CD4-positive, alpha-beta T cell (primary cell): ENCODE results near the gene HNRNPA1L2. TPM values are rescaled to one million over a fixed set of nuclear protein-coding genes. Genes with fewer than 3 reads are reported as not detected.

Experiments used
- ATAC-seq: fragments of 200-7000 bp; cut with Tn5 transposase; one replicate; pipeline ENCODE4 v1.10.0; 2022; ENCODE audit warnings: mild to moderate bottlenecking; ENCODE audit not compliant: poor library complexity
- CTCF ChIA-PET: fragments of 350-600 bp; sonication (Branson Sonifier 250); formaldehyde crosslinking; loops from one replicate; lab custom pipeline; 2021; ENCODE audit warnings: antibody characterized with exemption, inconsistent platforms; lab: Charles Lee
- POLR2A ChIA-PET: fragments of 350-600 bp; sonication (Branson Sonifier 250); formaldehyde crosslinking; loops from one replicate; lab custom pipeline; 2021; ENCODE audit warnings: antibody characterized with exemption, inconsistent platforms; lab: Charles Lee
- DNase-seq, 14 experiments: peaks; one replicate each; pipeline ENCODE4 v3.0.0-alpha.2; 2013 to 2020; ENCODE audit warnings: mixed read lengths in 2 of 14
- H3K27ac ChIP-seq, 2 donors: one replicate each; pipeline versions ENCODE4 v1.5.1 to v1.7.0; 2013; ENCODE audit warnings: low read length in 2 of 2, low read depth in 1 of 2, mild to moderate bottlenecking in 1 of 2
- H3K27me3 ChIP-seq, 2 experiments: 1 replicate in 1 of 2; 2 replicates in 1 of 2; pipeline versions ENCODE4 v1.6.1 to v1.7.0; 2013; ENCODE audit warnings: low read length in 2 of 2, control low read depth in 1 of 2, mild to moderate bottlenecking in 1 of 2, moderate library complexity in 1 of 2; ENCODE audit not compliant: insufficient read depth in 2 of 2, control insufficient read depth in 1 of 2
- H3K36me3 ChIP-seq: one replicate; pipeline ENCODE4 v1.6.1; 2013; ENCODE audit warnings: low read length, control low read depth; ENCODE audit not compliant: insufficient read depth
- H3K4me1 ChIP-seq: one replicate; pipeline ENCODE4 v1.6.1; 2013; ENCODE audit warnings: low read length, control low read depth; ENCODE audit not compliant: insufficient read depth
- H3K4me3 ChIP-seq: one replicate; pipeline ENCODE4 v1.5.1; 2013; ENCODE audit warnings: mild to moderate bottlenecking, low read length, moderate library complexity
- H3K9me3 ChIP-seq, 2 experiments: 1 replicate in 1 of 2; 2 replicates in 1 of 2; pipeline versions ENCODE4 v1.6.1 to v1.7.0; 2013; ENCODE audit warnings: low read length in 2 of 2, mild to moderate bottlenecking in 2 of 2, control low read depth in 1 of 2, moderate library complexity in 1 of 2; ENCODE audit not compliant: control insufficient read depth in 1 of 2, insufficient read depth in 1 of 2
- H3K27ac Mint-ChIP-seq: one replicate; pipeline ENCODE4 v1.8.0; 2020; ENCODE audit warnings: mixed read lengths
- H3K27me3 Mint-ChIP-seq: one replicate; pipeline ENCODE4 v1.8.0; 2021; ENCODE audit warnings: mixed read lengths
- H3K36me3 Mint-ChIP-seq: one replicate; pipeline ENCODE4 v1.8.0; 2021; ENCODE audit warnings: low read depth, mixed read lengths
- H3K4me1 Mint-ChIP-seq: one replicate; pipeline ENCODE4 v1.8.0; 2021; ENCODE audit warnings: low read depth, mixed read lengths
- H3K4me3 Mint-ChIP-seq: one replicate; pipeline ENCODE4 v1.8.0; 2020; ENCODE audit warnings: mild to moderate bottlenecking, mixed read lengths
- H3K9me3 Mint-ChIP-seq: one replicate; pipeline ENCODE4 v1.8.0; 2020; ENCODE audit warnings: mixed read lengths
- intact Hi-C, 2 experiments: fragments of 100-400 bp; cut with DNase I in 1 of 2; cut with micrococcal nuclease in 1 of 2; formaldehyde crosslinking; loops; one replicate each; pipeline versions ENCODE4 v1.15.1 to v1.9.0; 2023 to 2025; cut with DNase I, micrococcal nuclease
- total RNA-seq, 174 experiments: library from RNA in 2 of 174; stranded (reverse) in 2 of 174; gene quantifications; one replicate each; pipeline ENCODE4 v1.2.3 and lab custom pipeline; 2021 to 2026
- TF ChIP-seq, protein P1 (sequence below): fragments of 200-600 bp; IDR thresholded peaks from one replicate; pipeline ENCODE4 v1.8.0; 2022; ENCODE audit warnings: antibody characterized with exemption, mild to moderate bottlenecking

HNRNPA1L2 gene
- total RNA-seq, 2 experiments from 2014 or later, result 15.5 to 17.1 TPM

DNA sequence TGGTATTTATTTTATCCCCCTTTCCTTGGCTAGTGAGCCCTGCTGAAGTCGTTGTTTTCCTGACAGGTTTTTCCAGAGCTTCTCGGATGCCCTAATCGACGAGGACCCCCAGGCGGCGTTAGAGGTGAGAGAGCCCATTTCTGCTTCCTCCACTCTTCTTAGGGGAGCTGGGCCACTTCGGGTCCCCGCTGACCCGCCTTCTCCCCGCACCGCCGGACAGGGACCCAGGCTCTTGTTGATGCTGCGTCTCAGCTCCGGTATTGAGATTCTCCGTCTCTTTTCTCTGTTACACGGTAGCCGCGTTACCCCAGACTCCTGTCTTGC is 10.7 kb downstream of the HNRNPA1L2 start:
- H3K27me3 Mint-ChIP-seq, result no peaks in the 10 kb centered on the region
- H3K4me3 ChIP-seq, result peak overlapping the region; percentile 85
- peaks cover 26% of the 10 kb centered on the region for H3K4me1 ChIP-seq
- CTCF ChIA-PET, result interaction anchor here (0.6 to 2.8 kb wide), 10 partner anchors 10 to 525 kb away, joined by 3 to 36 read pairs (median 4); partner anchors contain the start of gene VPS36
- no peaks in the 10 kb centered on the region for H3K27me3 ChIP-seq
- POLR2A ChIA-PET, result interaction anchor here (0.8 to 3.6 kb wide), 17 partner anchors 9 to 1200 kb away, joined by 3 to 148 read pairs (median 5); partner anchors contain the start of genes ALG11, CKAP2, HNRNPA1L2 and INTS6
- H3K36me3 ChIP-seq, result peaks cover 10% of the 10 kb centered on the region
- H3K9me3 ChIP-seq, result no peaks in the 10 kb centered on the region
- H3K36me3 Mint-ChIP-seq, result peaks cover 13% of the 10 kb centered on the region
- no peaks in the 10 kb centered on the region for H3K9me3 Mint-ChIP-seq
- ATAC-seq, result peak; percentile 18
- H3K27ac ChIP-seq, result peak overlapping the region; percentile 93 to 97
- intact Hi-C loops, result loop anchor here (1.0 to 10.0 kb wide), 6 partner anchors 36 to 838 kb away; partner anchors contain the start of genes CKAP2 (in 1 of the 2) and VPS36 (in 1 of the 2)
- no peak overlapping the region for H3K4me3 Mint-ChIP-seq
- no peak for DNase-seq
- peaks cover 12% of the 10 kb centered on the region for H3K4me1 Mint-ChIP-seq
- TF ChIP-seq, protein P1, sequence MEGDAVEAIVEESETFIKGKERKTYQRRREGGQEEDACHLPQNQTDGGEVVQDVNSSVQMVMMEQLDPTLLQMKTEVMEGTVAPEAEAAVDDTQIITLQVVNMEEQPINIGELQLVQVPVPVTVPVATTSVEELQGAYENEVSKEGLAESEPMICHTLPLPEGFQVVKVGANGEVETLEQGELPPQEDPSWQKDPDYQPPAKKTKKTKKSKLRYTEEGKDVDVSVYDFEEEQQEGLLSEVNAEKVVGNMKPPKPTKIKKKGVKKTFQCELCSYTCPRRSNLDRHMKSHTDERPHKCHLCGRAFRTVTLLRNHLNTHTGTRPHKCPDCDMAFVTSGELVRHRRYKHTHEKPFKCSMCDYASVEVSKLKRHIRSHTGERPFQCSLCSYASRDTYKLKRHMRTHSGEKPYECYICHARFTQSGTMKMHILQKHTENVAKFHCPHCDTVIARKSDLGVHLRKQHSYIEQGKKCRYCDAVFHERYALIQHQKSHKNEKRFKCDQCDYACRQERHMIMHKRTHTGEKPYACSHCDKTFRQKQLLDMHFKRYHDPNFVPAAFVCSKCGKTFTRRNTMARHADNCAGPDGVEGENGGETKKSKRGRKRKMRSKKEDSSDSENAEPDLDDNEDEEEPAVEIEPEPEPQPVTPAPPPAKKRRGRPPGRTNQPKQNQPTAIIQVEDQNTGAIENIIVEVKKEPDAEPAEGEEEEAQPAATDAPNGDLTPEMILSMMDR, result peak; percentile 0
- H3K27ac Mint-ChIP-seq, result no peak overlapping the region

- DNase-seq, result no peak
- ChIA-PET POLR2A (no interaction called here), CTCF (no interaction called here)
- Mint-ChIP-seq H3K27me3 (no peaks in the 10 kb centered on the region), H3K9me3 (no peaks in the 10 kb centered on the region), H3K27ac (no peak overlapping the region), H3K4me1 (no peaks in the 10 kb centered on the region), H3K4me3 (no peak overlapping the region), H3K36me3 (peaks cover 52% of the 10 kb centered on the region)
- Histone ChIP-seq H3K4me3 (no peak overlapping the region), H3K36me3 (peaks cover 55% of the 10 kb centered on the region), H3K4me1 (peaks cover 8% of the 10 kb centered on the region), H3K27me3 (no peaks in the 10 kb centered on the region), H3K9me3 (no peaks in the 10 kb centered on the region), H3K27ac (no peak overlapping the region)
- ATAC-seq, result no peak
- TF ChIP-seq, protein P1, result no peak
- intact Hi-C loops, result loop anchor here in 1 of 2 experiments (10.0 kb wide), 2 partner anchors 655 to 845 kb away; no protein-coding TSS in a partner anchor
Measured at GRCh38 chr13:52659340-52659739, 17.1 kb downstream of the HNRNPA1L2 start.

DNA sequence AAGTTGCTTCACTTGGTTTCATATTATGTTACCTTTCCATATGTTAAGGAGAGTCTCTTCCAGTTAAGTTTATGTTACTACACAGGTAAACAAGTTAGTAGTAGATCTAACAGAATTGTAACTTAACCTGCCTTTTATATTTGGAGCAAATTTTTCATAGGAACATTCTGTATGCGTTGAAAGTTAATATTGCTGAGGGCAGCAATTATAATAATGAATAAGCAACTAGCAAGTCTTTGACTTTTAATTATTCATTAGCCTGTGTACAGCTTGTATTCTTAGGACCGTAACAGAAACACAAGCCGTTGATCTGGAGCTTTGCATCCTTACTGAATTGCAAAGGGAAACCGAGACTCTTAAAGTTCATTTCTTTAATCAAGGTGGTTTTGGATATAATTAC is 22.0 kb downstream of the HNRNPA1L2 start:
- Mint-ChIP-seq H3K36me3 (peaks cover 92% of the 10 kb centered on the region), H3K4me3 (no peak overlapping the region), H3K27ac (no peak overlapping the region), H3K4me1 (no peaks in the 10 kb centered on the region), H3K27me3 (no peaks in the 10 kb centered on the region), H3K9me3 (no peaks in the 10 kb centered on the region)
- intact Hi-C loops, result no loop called here
- Histone ChIP-seq H3K4me1 (no peaks in the 10 kb centered on the region), H3K9me3 (no peaks in the 10 kb centered on the region), H3K27me3 (no peaks in the 10 kb centered on the region), H3K4me3 (no peak overlapping the region), H3K27ac (no peak overlapping the region), H3K36me3 (peaks cover 79% of the 10 kb centered on the region)
- no peak for DNase-seq
- ChIA-PET POLR2A (interaction anchor here (2.4 kb wide), 1 partner anchor 11 kb away, joined by 24 read pairs; the partner anchor contains the start of gene SUGT1), CTCF (interaction anchor here (5.7 kb wide), 1 partner anchor 12 kb away, joined by 36 read pairs; the partner anchor contains the start of gene SUGT1)
- TF ChIP-seq, protein P1, result no peak
- ATAC-seq, result no peak
